GM18873 (cell line): Measurements from ENCODE around the gene SRSF9.
"Not testable (repeated sequence)": the region's sequence is repeated elsewhere in the genome, so short reads cannot be mapped to it uniquely, and the experiment has no call there.

Experiments used
- ATAC-seq: cut with Tn5 transposase; IDR thresholded peaks from one replicate; pipeline ENCODE4 v1.9.1; 2021; ENCODE audit warnings: mild to moderate bottlenecking, moderate library complexity, moderate number of reproducible peaks; ENCODE audit not compliant: unreplicated experiment, low FRiP score

SRSF9 gene

DNA sequence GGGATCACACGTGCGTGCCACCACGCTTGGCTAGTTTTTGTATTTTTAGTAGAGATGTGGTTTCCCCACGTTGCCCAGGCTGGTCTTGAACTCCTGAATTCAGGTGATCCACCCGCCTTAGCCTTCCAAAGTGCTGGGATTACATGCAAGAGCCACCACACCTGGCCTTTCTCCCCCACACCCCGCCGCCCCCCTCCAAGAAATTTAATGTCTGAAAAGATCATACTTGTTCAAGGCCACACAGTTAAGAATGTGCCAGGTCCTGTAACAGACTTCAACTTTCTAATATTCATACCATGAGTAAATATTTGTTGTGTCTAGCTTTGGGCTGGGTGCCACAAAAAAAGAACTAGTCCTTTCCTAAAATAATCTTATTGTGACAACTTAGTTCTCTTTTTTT is 14.2 kb downstream of the SRSF9 start:
- no peak for ATAC-seq

DNA sequence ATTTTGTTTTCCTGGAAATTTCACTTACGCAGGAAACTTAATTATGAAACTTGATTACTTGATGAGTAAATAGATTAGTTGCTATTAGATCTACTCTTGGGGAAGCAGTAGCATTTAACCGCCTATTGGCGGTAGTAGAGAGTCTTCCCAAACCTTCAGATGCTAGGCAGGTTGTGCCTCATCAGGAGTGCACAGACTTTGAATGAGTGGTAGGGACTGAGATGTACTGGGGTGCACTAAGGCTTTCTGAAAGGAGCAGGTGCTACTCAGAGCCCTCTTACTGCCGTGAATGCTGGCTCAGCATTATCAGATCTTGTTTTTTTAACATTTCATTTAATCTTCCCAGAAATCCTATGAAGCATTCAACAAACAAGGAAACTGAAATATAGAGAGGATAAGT is 15.6 kb downstream of the SRSF9 start:
- no peak for ATAC-seq

DNA sequence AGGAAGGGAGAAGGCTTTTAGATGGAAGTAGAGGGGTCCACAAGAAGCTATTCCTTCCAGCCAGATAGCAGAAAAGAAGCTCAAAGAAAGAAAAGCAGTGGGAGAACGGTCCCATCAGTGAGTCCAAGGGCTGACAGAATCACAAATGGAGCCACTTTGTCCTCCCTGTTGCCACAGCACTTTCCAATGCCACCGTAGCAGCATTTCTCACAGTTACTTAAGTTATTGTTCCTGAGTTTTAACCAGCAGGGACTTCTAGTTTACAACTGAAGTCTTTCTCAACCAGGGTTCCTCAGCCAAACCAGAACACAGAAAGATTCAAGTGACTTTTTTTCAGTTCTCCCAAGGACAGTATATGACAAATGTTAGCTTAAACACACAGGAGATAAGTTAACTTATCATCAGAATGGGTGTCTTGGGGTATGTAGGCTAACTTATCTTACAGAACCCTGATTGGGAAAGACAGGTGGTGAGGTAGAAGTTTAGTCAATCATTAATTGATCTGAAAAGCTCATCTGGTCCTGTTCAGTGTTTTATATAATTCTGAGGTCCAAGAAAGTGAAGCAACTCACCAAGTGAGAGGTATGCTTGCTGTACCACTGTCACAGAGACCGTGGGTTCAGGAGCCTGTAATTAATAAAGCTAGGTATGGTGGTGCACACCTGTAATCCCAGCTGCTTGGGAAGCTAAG is 16.3 kb downstream of the SRSF9 start:
- ATAC-seq: no peak

DNA sequence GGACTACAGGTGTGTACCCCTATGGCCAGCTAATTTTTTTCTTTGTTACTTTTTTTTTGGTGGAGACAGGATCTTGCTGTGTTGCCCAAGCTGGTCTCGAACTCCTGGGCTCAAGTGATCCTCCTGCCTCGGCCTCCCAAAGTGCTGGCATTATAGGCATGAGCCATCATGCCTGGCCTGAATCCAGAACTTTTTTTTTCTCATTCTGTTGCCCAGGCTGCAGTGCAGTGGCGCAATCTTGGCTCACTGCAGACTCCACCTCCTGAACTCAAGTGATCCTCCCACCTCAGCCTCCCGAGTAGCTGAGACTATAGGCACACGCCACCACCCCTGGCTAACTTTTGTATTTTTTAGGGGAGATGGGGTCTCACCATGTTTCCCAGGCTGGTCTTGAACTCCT is 17.0 kb downstream of the SRSF9 start:
- ATAC-seq: not testable (repeated sequence)

DNA sequence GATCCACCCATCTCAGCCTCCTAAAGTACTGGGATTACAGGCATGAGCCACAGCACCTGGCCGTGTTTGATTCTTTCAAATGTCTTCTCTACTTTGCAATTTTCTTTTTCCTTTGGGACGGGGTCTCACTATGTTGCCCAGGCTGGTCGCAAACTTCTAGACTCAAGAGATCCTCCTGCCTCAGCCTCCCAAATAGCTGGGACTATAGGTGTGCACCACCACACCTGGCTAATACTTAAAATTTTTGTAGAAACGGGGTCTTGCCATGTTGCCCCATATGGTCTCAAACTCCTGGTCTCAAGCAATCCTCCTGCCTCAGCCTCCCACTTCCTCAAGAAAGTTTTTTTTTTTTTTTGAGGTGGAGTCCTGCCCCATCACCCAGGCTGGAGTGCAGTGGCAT is 21.6 kb downstream of the SRSF9 start:
- ATAC-seq: no peak

DNA sequence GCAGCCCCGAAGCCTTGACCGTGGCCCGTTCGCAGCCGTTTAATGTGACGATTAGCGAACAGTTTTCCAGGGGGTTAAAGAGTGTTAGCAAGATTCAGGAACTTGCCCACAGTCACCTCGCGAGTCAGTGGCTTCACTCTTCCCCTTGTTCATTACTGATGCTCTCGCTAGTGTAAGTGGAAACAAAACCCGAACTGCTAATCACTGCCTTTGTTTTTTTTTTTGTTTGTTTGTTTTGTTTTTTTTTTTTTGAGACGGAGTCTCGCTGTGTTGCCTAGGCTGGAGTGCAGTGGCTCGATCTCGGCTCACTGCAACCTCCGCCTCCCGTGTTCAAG is 22.7 kb downstream of the SRSF9 start:
- not testable (repeated sequence) for ATAC-seq

DNA sequence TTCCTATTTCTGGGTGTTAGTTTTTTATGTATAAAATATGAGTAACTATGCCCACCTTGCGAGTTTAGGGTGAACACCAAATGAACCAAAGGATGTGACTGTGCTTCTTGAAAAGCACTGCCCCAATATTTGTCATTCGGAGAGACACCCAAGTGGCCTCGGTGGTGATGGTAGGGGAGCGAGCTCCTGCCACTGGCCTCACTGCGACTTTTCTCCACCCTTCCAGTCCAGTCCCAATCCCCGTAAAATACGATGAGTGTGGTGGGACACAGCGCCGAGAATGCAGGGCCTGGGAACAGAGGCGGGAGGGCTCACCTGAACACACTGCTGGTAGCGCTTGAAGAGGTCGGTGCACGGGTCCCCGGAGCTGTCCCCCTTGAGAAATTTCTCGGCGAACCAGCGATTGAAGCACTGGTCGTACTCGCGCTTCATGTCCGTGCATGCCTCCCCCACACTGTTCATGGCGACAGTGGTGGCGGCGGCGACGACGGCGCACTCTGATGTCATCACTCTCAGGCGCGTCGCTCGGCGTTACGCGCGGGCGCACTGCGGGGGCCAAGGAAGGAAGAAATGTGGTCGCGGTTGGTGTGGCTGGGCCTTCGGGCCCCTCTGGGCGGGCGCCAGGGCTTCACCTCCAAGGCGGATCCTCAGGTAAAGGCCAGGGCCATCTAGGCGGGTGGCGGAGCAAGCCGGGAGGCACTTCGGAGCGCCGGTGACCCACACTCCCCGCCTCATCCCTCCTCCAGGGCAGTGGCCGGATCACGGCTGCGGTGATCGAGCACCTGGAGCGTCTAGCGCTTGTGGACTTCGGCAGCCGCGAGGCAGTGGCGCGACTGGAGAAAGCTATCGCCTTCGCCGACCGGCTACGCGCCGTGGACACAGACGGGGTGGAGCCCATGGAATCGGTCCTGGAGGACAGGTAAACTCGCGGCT is 23.4 kb downstream of the SRSF9 start, which contains the start of the genes GATC and TRIAP1:
Gene GATC, plus strand, starts transcription at position 534 of the 933 bp plus-strand sequence. Its CDS starts 37 bp downstream, at position 571.
Gene TRIAP1, minus strand, starts transcription at position 474 of the 933 bp plus-strand sequence. Its CDS starts 12 bp downstream, at position 462.
- ATAC-seq: peak; percentile 87

DNA sequence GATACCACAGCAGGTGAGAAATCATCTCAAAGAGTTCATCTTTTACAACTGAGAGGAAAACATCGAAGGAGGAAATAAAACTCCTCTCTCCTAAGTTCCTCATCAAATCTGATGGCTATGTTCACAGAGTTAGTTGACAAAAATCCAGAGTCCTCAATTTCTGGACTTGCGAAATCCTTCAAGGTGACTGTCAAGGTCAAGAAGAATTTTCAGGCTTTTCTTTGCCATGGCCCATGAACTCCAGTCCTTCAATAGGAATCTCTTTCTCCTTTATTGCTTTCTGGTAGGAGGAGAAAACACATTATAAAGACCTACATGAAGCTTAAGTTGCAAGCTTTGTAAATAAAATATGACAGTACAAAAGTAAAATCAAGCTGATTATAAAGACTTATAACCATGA is 24.9 kb downstream of the SRSF9 start:
- no peak for ATAC-seq

DNA sequence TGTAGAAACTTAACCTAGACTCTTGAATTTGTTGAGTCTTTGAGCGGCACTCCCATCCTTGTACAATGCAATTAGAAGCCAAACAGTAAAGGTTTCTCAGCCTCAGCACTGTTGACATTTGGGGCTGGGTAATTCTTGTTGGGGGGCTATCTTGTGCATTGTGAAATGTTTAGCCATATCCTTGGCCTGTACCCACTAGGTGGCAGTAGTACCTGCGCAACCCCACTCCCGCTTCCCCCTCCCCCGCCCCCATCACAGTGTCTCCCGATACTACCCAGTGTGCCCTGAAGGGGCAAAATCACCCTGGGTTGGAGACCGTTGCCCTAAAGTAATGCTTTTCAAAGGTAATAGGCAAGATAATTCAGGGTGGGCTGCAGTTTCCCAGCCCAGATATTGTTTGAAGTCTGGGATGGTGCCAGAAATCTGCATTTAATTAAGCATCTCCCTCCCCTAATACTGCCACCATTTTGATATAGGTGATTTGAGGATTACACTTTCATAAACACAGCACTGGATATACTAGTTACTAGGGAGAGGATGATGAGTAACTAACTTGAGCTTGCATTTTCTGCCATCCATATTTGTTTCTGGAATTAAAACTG is 29.8 kb downstream of the SRSF9 start:
- no peak for ATAC-seq

DNA sequence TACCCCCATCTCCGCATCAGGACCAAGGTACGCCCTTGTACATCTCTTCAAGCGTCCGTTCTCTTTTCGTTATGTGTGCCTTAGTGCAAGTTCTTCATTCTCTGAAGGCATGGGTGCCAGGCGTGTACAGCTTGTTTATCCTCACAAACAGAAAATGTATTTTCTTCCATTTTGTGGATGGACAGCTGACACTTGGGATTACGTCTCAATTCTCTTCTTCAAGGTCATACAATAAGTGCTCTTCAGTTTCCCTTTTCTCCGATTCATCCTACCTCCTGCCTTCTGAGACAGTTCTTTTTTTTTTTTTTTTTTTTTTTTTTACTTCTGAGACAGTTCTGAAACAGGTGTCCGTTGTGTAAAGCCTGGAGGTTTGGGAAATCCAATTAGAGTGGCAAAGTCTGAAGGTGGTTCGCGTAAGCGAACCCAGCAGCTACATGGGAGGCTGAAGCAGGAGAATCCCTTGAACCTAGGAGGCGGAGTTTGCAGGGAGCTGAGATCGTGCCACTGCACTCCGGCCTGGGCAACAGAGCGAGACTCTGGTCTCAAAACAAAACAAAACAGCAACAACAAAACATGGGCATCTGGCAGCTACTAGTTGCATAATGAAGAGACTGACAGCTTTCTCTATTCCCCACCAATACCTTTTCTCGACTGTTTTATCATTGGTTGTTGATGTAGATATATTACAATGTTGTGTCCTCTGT is 30.9 kb downstream of the SRSF9 start:
- ATAC-seq: no peak

DNA sequence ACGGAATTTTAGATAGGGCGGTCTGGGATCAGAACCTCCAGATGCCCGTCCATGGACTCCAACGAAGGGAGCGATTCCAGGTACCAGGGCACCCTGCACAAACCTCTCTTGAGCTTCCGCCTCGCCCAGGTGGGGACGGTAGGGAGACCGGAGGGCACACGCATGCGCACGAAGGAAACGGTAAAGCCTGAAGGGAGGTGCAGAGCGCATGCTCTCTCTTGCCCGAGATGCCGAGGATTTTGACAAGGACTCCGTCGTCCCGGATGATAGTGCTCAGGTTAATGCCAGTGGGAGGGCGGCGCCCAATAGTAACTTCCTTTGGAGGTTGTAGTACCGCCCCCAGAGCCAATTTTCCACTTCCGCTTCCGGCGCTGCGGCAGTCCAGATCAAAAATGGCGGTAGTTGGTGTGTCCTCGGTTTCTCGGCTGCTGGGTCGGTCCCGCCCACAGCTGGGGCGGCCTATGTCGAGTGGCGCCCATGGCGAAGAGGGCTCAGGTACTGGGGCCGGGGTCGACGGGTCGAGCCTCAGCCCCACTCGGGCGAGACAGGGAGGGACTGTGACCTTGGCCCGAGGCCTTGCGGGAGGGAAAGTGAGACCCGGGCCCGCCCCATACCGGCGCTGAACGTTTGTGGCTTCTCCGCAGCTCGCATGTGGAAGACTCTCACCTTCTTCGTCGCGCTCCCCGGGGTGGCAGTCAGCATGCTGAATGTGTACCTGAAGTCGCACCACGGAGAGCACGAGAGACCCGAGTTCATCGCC is 31.6 kb downstream of the SRSF9 start, which contains the start of gene COX6A1:
Gene COX6A1, plus strand, starts transcription at position 379 of the 760 bp plus-strand sequence. Its CDS starts 14 bp downstream, at position 393.
- ATAC-seq: peak; percentile 95

DNA sequence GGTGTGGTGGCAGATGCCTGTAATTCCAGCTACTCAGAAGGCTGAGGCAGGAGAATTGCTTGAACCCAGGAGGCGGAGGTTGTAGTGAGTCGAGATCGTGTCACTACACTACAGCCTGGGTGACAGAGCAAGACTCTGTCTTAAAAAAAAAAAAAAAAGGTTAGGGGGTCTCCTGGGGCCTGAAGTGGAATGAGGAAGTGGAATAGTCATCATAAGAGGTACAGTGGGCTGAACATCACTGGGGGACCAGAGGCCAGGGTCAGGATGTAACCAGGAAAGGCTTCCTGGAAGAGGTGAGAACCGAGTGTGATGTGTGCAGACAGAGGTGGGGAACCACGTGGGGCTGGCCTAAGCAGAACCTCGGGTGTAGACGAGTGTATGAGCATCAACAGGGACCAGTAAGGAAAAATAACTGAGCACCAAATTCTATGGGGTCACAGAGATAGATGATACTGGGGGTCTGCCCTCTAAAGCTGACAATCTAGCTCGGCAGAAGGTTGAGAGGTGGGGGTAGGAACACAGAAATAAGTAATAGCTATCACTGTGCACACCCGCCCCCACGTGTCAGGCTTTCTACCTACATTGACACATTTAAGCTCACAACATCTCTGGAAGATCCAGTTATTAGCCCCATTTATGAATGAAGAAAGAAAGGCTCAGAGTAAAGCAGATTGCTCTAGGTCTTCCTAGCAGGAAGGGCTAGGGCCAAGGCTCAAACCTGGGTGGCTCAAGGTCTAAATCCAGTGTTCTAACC is 36.6 kb downstream of the SRSF9 start:
- ATAC-seq: no peak

DNA sequence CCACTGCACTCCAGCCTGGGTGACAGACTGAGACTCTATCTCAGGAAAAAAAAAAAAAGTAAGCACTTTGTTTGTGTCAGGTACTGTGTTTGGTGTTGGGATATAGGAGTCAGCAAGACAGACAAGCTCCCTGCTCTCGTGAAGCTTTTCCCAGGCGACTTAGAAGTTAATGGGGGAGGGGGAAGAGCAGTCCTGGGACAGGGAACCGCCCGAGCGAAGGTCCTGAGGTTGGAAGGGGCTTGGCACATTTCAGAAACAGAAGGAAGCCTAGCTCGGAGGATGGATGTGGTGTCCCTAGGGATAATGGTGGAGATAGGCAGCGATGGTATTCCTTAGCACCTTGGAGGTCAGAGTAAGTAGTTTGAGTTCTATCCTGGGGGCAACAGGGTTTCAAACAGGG is 40.2 kb downstream of the SRSF9 start:
- no peak for ATAC-seq

DNA sequence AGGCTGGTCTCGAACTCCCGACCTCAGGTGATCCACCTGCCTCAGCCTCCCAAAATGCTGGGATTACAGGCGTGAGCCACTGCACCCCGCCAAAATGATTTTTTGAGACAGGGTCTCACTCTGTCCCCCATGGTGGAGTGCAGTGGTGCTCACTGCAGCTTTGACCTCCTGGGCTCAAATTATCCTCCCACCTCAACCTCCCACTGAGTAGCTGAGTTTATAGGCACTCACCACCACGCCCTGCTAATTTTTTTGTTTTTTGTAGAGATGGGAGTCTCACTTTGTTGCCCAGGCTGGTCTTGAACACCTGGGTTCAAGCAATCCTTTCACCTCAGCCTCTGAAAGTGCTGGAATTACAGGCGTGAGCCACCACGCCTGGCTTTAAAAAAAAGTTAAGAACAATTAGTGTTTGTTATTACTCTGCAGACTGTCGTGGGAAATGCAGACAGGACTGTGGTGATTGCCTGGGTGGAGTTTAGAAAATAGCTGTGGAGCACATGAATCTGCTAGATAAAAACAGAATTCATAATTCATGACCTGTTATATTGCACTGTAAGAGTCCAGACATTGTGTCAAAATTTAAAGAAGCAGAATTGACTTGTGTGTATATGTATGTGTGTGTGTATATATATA is 40.8 kb downstream of the SRSF9 start:
- ATAC-seq: no peak

DNA sequence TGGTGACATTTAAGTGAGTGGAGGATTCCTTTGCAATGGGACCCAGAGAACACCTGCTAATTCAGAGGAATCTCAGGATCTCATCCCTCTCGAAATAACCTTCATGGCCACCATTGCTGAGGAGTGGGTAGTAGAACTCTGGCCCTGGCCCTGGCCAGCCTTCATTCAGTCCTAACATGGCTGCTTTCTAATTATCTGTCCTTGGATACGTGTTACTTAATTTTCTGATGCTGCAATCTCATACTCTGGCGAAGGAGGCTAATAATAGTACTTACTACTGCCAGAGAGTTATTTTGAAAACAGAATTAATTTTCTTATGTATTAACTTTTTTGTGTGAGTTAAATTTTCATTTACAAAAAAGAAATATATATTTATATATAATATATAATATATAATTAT is 43.8 kb downstream of the SRSF9 start:
- no peak for ATAC-seq

DNA sequence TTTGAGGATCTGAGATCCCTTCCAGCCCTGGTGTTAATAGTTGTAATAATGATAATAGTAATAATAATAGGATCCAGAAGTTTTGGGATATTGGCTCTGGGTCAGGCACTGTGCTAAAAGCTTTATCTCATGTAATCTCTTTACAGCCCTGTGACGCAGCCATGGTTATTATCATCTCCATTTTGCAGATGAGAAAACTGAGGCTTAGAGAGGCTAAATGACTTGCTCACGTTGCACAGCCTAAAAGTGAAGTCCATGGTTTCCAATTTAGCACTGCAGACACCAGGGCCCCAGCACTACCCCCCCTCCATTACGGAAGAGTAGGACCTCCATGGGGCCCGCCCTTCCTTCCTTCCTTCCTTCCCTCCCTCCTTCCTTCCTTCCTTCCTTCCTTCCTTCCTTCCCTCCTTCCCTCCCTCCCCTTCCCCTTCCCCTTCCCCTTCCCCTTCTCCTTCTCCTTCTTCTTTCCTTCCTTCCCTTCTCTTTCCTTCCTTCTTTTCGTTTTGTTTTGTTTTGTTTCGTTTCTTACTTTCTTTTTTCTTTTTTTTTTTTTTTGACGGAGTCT is 46.6 kb downstream of the SRSF9 start:
- no peak for ATAC-seq

DNA sequence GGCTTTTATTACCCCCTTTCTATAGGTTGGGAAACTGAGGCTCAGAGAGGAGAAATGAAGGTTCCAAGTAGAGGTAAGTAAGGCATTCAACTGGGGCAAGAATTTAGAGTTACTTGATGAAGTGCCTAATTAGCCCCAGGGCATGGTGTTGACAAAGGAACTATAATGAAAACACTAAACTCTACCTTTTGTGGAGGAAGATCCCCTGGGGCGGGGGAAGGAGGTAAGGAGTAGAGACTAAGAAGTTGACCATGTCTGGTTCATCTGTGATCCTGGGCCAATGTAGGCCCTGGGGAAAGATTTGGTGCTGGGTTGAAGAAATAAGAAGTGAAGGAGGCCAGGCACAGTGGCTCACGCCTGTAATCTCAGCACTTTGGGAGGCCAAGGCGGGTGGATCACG is 47.8 kb downstream of the SRSF9 start:
- no peak for ATAC-seq

DNA sequence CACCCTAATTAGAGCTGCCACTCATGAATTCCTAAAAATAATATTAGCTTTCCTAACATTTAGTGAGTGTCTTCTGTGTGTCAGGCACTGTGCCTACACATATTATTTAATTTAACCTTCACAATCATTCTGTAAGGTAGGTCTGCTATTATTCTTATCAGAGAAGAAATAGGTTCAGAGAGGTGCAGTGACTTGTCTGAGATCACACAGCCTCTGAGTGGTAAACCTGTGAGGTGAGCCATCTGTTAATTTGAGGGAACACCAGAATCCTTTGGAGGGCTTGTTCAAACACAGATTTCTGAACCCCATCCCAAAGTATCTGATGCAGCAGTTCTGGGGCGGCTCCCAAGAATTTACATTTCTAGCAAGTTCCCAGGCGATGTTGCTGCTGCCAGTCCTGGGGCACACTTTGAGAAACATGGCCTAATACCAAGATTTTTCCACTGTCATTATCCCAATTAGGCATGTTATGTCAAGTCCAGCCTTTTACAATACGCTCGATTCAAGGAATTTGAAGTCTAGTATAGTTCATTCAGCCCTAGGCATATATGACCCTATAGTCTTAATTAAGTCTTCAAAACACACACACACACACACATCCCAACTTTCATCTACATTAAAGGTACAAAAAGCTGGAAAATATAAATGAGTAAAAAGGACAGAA is 51.5 kb downstream of the SRSF9 start:
- ATAC-seq: no peak
